Measurements from ENCODE around the gene MRPL38. TPM values are rescaled to one million over a fixed set of nuclear protein-coding genes. Genes with fewer than 3 reads are reported as not detected.

MRPL38 gene
- total RNA-seq, 2 donors from 2014 or later: 27.2 to 36.4 TPM

- Histone ChIP-seq H3K4me1 (peaks cover 0 to 78% of the 10 kb centered on the region in 2 donors), H3K4me3 (no peak overlapping the region), H3K36me3 (peaks cover 56% of the 10 kb centered on the region), H3K27ac (peak overlapping the region; percentile 32 to 67), H3K27me3 (no peaks in the 10 kb centered on the region), H3K9me3 (no peaks in the 10 kb centered on the region)
- TF ChIP-seq CTCF (IDR thresholded peaks at IDR 0.05): no peak
- no peak for DNase-seq (ENCODE audit: low spot score)
Observed at GRCh38 chr17:75850928-75851692, 53.6 kb downstream of the MRPL38 start.

GRCh38 chr17:75849724-75850123 lies 55.0 kb downstream of the MRPL38 start:
- H3K36me3 ChIP-seq: peaks cover 58% of the 10 kb centered on the region
- H3K9me3 ChIP-seq: no peaks in the 10 kb centered on the region
- DNase-seq (ENCODE audit: low spot score): no peak
- TF ChIP-seq CTCF (IDR thresholded peaks at IDR 0.05): no peak
- no peak overlapping the region for H3K4me3 ChIP-seq
- H3K4me1 ChIP-seq: peaks cover 0 to 90% of the 10 kb centered on the region in 2 donors
- peak overlapping the region; percentile 32 to 67 for H3K27ac ChIP-seq
- H3K27me3 ChIP-seq: no peaks in the 10 kb centered on the region

- Histone ChIP-seq H3K4me3 (no peak overlapping the region), H3K9me3 (no peaks in the 10 kb centered on the region), H3K27me3 (no peaks in the 10 kb centered on the region), H3K36me3 (peaks cover 58% of the 10 kb centered on the region), H3K27ac (peak overlapping the region; percentile 32 to 67), H3K4me1 (peaks cover 0 to 91% of the 10 kb centered on the region in 2 donors)
- no peak for DNase-seq (ENCODE audit: low spot score)
- TF ChIP-seq CTCF (IDR thresholded peaks at IDR 0.05): no peak
Observed at GRCh38 chr17:75849279-75849646, 55.4 kb downstream of the MRPL38 start.

Other genes starting within 250 kb of the MRPL38 start
- gene RECQL5, start 237.7 kb downstream of the MRPL38 start, total RNA-seq: 1 to 10 TPM; 6.2 to 7.1 TPM
- 10 to 100 TPM; 28.5 to 44.6 TPM for gene SAP30BP, start 237.5 kb downstream of the MRPL38 start, total RNA-seq
- 10 to 100 TPM; 11.1 to 37.5 TPM for gene ITGB4, start 183.4 kb downstream of the MRPL38 start, total RNA-seq
- gene GALK1, start 139.7 kb downstream of the MRPL38 start, total RNA-seq: 10 to 100 TPM; 19.6 to 21.0 TPM
- gene UNK, start 120.1 kb downstream of the MRPL38 start, total RNA-seq: 10 to 100 TPM; 18.8 to 25.3 TPM
- gene UNC13D, start 60.5 kb downstream of the MRPL38 start, total RNA-seq: 10 to 100 TPM; 11.1 to 25.9 TPM
- 100 to 1,000 TPM in 1 of 2 donors, 10 to 100 TPM in 1; 100.0 to 163 TPM for gene WBP2, start 49.5 kb downstream of the MRPL38 start, total RNA-seq
- 10 to 100 TPM; 16.8 to 24.8 TPM for gene TRIM47, start 26.3 kb downstream of the MRPL38 start, total RNA-seq
- 1 to 10 TPM; 7.0 to 9.8 TPM for gene TRIM65, start 7.9 kb downstream of the MRPL38 start, total RNA-seq
- 1 to 10 TPM; 3.8 to 6.3 TPM for gene FBF1, start 36.2 kb upstream of the MRPL38 start, total RNA-seq
- gene ACOX1, start 74.3 kb upstream of the MRPL38 start, total RNA-seq: 10 to 100 TPM; 49.6 to 67.4 TPM
- 10 to 100 TPM in 1 of 2 donors, 1 to 10 TPM in 1; 8.8 to 14.0 TPM for gene TEN1, start 74.4 kb upstream of the MRPL38 start, total RNA-seq
- 1 to 10 TPM in 1 of 2 donors, not detected in 1; 2.0 TPM for gene CDK3, start 96.0 kb upstream of the MRPL38 start, total RNA-seq
- under 1 TPM; 0.30 to 0.71 TPM for gene EVPL, start 122.4 kb upstream of the MRPL38 start, total RNA-seq
- 10 to 100 TPM; 35.2 to 43.9 TPM for gene SRP68, start 167.6 kb upstream of the MRPL38 start, total RNA-seq
- gene GALR2, start 169.9 kb upstream of the MRPL38 start, total RNA-seq: not detected
- gene ZACN, start 174.3 kb upstream of the MRPL38 start, total RNA-seq: not detected
- gene EXOC7, start 198.9 kb upstream of the MRPL38 start, total RNA-seq: 10 to 100 TPM; 56.0 to 65.3 TPM
- gene FOXJ1, start 236.4 kb upstream of the MRPL38 start, total RNA-seq: not detected

All from right atrium auricular region (tissue), 2 donors.